GM06990 (cell line): Measurements from ENCODE around the gene PCA3.

ENCODE experiments used
- DNase-seq: peaks from one replicate; pipeline ENCODE4 v3.0.0-alpha.2; 2011; ENCODE audit not compliant: insufficient read length; ENCODE audit errors: extremely low read depth
- H3K27me3 ChIP-seq: replicated peaks from 2 replicates; pipeline ENCODE4 v1.6.0; 2011; ENCODE audit warnings: low read length; ENCODE audit not compliant: control insufficient read depth, insufficient read depth
- H3K36me3 ChIP-seq: 2 replicates; pipeline ENCODE4 v1.5.1; 2011; ENCODE audit warnings: low read length; ENCODE audit not compliant: control insufficient read depth, insufficient read depth
- H3K4me3 ChIP-seq: replicated peaks from 2 replicates; pipeline ENCODE4 v1.5.1; 2011; ENCODE audit warnings: low read depth, mild to moderate bottlenecking, control low read depth, low read length
- CTCF ChIP-seq: IDR thresholded peaks from 2 replicates; pipeline ENCODE4 v1.5.1; 2011; ENCODE audit warnings: low read length, control low read depth, mild to moderate bottlenecking, inconsistent platforms; ENCODE audit not compliant: insufficient read depth, poor library complexity, severe bottlenecking

PCA3 gene

GRCh38 chr9:76796296-76796695 lies 32.1 kb downstream of the PCA3 start:
- H3K4me3 ChIP-seq: no peak overlapping the region
- H3K36me3 ChIP-seq: no peaks in the 10 kb centered on the region
- no peak for TF ChIP-seq CTCF
- H3K27me3 ChIP-seq: no peaks in the 10 kb centered on the region; the same call in 1 of the 2 replicates
- DNase-seq: no peak

DNA sequence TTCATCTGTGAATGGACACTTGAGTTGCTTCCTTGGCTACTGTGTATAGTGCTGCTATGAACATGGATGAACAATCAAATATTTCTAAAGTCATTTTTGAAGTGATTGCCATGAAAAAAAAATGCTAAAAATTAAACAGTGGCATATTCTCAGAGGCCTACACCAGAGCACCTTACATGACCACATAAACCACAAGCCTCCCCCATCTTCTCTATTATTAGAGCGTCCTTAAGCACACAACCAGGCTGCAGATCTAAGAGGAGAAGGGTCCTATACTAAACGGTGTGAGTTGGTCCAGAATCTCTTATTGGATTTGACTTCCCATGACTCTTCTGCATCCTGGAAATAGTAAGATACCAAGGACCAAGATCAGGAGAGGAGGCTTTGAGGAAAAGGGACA lies 34.3 kb downstream of the PCA3 start:
- no peak for DNase-seq
- Histone ChIP-seq H3K27me3 (no peaks in the 10 kb centered on the region; the same call in 1 of the 2 replicates), H3K4me3 (no peak overlapping the region), H3K36me3 (no peaks in the 10 kb centered on the region)
- TF ChIP-seq CTCF: no peak

DNA sequence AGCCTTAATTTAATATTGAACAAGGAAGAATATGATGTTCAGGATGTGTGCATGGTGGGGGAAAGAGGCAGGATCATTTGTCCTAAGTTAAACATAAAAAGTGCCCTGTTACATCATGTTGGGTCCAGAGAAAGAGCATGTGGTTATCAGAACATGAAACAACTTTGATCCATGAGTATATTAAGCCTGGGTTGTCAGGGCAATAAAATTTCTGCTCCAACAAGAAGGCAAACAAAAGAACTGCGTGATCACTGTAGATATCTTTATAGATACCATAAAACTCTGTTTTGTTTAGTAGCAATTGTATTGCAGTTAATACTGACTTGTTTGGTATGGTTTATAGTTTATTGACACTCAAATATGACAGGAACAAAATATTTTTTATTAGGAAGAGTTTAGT lies 35.2 kb downstream of the PCA3 start:
- TF ChIP-seq CTCF: no peak
- no peak for DNase-seq
- Histone ChIP-seq H3K27me3 (no peaks in the 10 kb centered on the region; the same call in 1 of the 2 replicates), H3K36me3 (no peaks in the 10 kb centered on the region), H3K4me3 (no peak overlapping the region)

DNA sequence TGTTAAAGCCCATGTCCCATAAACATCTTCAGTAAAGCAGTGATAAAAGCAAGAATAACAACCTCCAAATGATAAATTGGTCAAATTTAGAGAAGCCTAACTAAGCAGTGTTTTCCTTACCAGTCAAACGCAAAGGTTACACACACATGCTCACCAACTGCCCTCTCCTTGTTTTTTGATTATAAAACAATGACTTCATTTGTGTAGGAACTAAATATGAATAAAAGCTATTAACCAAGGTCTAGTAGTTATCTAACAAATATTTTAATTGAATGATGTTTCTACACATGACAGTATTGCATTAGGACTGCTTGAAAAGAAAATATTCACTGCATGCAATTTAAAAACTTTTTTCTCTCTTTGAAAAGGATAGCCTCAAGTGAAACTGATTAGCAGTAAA lies 36.7 kb downstream of the PCA3 start:
- DNase-seq: no peak
- H3K27me3 ChIP-seq: no peaks in the 10 kb centered on the region; the same call in 1 of the 2 replicates
- H3K36me3 ChIP-seq: no peaks in the 10 kb centered on the region
- H3K4me3 ChIP-seq: no peak overlapping the region
- no peak for TF ChIP-seq CTCF

DNA sequence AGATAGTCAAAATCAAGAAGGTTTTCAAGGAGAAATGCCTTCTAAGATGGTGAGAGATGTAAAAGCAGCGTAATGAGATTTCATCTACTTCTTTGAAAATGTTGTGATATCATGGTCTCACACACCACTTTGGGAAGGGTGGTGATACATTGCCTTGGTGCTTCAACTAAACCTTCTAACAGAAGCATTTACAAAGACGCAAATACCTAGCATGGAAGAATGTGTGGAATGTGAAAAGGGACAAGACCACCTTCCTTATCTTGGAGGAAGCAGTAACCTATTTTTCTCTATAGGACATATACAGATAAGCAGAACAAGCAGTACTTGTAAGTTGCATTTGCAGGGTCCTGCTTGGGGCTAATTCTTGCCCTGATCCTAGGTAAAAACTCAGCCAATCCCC lies 38.8 kb downstream of the PCA3 start:
- no peak for TF ChIP-seq CTCF
- Histone ChIP-seq H3K27me3 (no peaks in the 10 kb centered on the region; the same call in 1 of the 2 replicates), H3K4me3 (no peak overlapping the region), H3K36me3 (no peaks in the 10 kb centered on the region)
- DNase-seq: no peak

- DNase-seq: no peak
- Histone ChIP-seq H3K4me3 (no peak overlapping the region), H3K36me3 (no peaks in the 10 kb centered on the region), H3K27me3 (no peaks in the 10 kb centered on the region)
- no peak for TF ChIP-seq CTCF
Measured at GRCh38 chr9:76803762-76804161, 39.5 kb downstream of the PCA3 start.
